PC-9 (cell line): ENCODE measurements around the gene LRRC26.

Source experiments
- CTCF ChIP-seq: fragments of 200-600 bp; sonication (generic); conservative IDR thresholded peaks from 2 replicates; pipeline ENCODE4 v1.6.1; 2017; ENCODE audit warnings: mixed run types, antibody characterized with exemption, mild to moderate bottlenecking, moderate library complexity
- EZH2 ChIP-seq: fragments of 200-600 bp; sonication (generic); IDR thresholded peaks from 2 replicates; pipeline ENCODE4 v1.8.0; 2017; ENCODE audit warnings: antibody characterized with exemption, low read depth

DNA sequence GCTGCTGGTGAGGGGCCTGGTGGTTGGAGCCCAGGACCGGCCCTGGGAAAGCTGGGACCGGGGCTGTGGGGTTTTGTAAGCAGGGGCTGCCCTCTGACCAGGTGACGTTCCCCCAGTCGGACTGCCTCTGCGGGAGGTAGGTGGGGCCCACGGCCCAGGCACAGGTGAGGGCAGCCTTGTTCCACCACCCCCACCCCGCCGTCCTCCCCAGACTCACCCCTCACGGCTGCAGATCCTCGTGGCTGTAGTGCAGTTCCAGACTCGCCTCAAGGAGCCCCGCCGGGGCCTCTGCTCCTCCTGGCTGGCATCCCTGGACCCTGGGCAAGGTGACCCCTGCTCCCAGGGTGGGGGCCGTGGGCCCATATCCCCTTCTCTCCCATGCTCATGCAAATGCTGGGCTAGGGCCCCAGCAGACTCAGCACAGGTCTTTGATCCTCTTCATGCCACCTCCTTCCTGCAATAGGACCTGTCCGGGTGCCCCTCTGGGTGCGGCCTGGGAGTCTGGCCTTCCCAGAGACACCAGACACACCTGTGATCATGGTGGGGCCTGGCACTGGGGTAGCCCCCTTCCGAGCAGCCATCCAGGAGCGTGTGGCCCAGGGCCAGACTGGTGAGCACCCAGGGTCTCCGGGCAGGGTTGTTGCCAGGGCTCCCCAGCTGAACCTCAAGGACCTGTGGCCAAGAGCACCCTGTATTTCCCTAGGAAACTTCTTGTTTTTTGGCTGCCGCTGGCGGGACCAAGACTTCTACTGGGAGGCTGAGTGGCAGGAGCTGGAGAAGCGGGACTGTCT lies 45.5 kb upstream of the LRRC26 start:
- TF ChIP-seq CTCF = no peak
- TF ChIP-seq EZH2 = no peak
